Middle frontal gyrus (tissue), 1 donor: ENCODE results near the gene PPP4R4.
"Not testable (repeated sequence)": the region's sequence is repeated elsewhere in the genome, so short reads cannot be mapped to it uniquely, and the experiment has no call there.

Experiments used
- DNase-seq: peaks from one replicate; pipeline ENCODE4 v3.0.0-alpha.2; 2015; ENCODE audit warnings: low spot score; ENCODE audit errors: extremely low spot score

PPP4R4 gene

DNA sequence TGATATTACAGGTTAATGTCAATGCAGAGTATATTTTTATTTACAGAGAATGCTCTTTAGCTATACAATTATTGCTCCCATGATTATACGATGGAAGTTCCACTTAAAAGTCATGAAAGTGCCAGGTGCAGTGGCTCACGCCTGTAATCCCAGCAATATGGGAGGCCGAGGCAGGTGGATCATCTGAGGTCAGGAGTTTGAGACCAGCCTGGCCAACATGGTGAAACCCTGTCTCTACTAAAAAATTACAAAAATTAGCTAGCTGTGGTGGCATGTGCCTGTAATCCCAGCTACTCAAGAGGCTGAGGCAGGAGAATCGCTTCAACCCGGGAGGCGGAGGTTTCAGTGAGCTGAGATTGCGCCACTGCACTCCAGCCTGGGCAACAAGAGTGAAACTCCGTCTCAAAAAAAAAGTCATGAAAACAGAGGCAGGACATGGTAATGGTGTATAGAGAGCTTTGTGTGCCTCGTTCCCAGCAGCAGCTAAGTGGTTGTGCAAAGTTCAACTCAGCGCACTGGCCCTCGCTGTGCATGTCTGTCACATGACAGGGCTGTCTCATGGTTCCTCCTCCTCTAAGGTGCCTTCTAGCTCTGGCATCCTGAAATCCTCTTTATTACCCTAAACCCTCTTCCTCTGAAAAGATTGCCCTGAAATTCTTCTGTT, 102.9 kb downstream of the PPP4R4 start:
- not testable (repeated sequence) for DNase-seq

DNA sequence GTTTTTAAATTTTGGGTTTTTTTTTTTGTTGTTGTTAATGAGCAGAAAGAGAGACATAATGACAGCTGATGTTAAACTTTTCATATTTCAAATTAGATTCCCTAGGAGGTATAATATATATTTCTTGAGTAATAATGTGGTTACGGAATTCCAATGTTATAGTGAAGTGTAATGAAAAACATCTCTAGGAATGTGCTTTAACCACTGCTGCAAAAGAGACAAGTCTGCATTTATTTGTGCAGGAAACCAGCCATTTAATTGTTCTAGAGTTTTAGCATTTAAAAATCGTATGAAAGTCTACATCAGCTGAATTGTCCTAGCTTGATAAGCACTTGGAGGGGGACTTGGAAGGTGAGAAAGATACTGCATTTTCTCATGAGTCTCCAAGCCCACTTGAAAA, 104.6 kb downstream of the PPP4R4 start:
- DNase-seq: no peak

DNA sequence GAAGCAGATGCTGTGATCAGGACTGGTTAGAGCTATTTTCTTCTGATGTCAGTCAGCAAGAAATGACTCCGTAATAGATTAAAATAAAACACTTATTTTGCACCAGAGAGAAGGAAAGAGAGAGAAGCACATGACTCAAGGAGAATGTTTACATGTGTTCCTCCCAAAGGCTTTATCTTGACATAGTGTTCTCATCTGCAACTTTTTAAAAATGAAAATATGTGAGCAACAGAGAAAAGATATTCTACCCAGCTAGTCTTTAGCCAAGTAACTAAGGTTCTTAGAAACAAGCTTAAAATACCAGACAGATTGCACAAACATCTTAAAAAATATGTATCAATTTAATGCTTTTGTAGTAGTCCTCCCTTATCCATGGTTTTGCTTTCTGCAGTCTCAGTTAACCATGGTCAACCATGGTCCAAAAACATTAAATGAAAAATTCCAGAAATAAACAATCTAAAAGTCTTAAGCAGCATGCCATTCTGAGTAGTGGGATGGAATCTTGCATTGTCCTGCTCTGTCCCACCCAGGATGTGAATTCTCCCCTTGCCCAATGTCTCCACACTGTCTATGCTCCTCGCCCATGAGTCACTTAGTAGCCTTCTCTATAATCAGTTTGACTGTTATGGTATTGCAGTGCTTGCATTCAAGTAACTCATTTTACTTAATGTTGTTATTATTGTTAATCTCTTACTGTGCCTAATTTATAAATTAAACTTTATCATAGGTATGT, 109.0 kb downstream of the PPP4R4 start:
- DNase-seq: no peak

DNA sequence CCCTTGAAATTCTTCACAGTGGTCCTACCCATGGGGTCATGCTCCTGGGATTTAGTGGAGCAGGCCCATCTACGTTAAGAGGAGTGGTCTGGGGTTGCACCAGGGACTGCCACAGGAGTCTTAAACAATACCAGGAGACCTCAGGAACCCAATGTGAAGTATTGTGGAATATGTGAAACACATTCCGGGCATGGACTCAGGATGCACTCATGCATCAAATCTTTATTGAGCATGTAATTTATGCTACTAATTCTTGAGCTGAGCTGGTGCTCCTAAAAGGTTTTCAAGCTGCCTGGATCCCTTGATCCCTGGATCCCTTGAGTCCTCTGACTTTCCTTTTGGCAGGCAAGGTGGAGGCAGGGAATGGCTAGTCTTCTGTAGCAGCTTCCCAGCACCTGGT, 110.1 kb downstream of the PPP4R4 start:
- no peak for DNase-seq

DNA sequence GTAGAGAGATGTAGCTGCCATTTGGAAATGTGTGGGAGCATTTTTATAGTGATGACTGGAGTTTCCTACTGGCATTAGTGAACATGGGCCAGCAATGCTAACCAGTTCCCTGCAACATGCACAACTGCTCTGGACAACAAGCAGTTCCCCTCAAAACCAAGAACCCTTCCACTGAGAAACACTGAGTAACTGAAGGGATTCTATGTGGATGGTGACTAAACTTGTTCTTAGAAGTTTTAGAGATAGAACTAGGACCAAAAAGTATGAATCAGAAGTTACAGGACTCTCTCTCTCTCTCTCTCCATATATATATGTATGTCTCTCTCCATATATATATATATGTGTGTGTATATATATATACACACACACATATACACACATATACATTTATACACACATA, 111.0 kb downstream of the PPP4R4 start:
- DNase-seq: no peak

DNA sequence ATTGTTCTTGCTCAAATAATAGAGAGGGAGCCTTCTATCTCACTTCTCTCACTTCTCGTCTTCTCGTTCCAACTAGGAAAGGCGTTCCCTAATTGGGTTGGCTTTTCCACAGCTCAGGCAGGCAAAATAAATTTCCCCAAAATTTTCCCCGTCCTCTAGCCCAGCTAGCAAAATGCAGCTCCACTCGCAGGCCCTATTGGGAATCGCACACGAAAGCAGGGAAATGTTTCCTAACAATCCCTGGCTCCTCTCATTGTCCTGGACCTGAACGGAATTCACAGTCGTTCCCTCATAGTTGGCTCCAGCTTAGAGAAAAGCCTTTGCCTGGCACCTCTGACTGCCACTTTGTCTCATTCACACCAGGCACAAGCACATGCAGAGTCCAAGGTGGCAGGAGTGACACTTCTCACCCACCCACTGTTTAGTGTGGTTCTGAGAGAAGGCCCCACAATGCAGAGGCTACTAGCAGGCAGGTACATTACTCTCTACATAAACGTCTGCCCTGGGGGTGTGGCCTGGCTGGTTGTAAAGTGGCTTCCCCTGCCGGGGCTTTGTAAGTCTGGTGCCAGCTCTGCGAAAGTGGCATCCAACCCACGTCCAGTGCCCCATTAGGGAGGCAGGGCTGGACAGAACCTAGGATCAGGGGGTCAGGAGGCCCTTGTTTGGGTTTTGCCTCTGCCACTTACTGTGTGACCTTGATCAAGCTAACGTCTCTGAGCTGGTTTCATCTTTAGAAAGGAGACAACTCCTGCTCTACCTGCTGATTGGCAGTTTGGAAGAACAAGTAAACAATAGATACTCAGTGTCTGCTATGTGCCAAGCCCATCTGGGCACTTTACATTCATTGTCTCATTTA, 114.7 kb downstream of the PPP4R4 start:
- no peak for DNase-seq

DNA sequence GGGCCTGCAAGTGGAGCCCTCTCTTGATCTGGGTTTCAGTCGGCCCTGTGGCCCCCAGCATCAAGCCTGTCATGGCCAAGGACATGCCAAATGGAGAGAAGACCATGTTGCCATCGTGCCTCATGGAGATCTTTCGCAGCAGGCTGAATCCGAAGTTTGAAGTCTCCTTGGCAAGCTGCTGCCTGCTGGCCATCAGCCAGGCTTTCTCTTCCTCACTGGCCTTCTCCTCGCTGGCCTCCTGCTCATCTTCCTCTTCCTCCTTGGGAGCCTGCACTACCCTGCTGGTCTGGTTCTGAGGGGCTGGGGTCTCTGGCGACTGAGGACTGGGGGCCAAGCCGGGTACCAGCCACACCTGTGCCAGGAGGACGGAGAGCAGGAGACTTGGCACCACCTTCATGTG, 116.1 kb downstream of the PPP4R4 start:
- DNase-seq: no peak

DNA sequence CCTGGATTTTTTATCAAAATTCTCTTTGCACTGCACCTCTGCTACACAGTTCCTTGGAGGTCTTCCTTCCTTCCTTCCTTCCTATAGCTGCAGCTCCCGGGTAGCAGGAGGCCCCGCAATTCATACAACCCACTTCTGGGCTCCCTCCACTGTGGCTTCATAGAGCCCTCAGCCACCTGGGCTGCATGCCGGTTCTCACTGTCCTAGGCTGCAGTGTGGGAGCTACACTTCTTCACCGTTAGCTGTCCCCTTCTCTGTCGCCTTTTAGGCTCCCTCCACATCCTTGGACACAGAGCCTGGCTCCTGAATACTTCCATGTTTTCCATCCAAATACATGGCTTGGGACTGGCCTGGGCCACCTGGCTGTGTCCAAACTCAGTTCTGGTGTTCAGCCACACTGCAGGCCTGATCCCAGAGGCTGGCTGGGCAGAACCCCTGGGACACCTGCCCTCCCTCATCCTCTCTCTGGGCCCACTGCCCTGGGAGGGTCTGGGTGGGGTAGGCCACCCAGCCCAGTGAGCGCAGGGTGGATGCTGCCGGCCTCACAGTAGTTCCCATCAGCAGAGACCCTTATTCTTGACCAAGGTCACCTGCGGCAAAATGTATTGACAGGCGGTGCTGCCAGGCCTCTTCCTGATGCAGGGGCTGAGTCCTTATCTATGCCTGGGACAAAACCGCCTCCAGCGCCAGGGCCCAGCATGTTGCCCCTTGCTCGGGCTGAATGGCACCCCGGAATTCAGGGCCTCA, 117.2 kb downstream of the PPP4R4 start:
- no peak for DNase-seq

DNA sequence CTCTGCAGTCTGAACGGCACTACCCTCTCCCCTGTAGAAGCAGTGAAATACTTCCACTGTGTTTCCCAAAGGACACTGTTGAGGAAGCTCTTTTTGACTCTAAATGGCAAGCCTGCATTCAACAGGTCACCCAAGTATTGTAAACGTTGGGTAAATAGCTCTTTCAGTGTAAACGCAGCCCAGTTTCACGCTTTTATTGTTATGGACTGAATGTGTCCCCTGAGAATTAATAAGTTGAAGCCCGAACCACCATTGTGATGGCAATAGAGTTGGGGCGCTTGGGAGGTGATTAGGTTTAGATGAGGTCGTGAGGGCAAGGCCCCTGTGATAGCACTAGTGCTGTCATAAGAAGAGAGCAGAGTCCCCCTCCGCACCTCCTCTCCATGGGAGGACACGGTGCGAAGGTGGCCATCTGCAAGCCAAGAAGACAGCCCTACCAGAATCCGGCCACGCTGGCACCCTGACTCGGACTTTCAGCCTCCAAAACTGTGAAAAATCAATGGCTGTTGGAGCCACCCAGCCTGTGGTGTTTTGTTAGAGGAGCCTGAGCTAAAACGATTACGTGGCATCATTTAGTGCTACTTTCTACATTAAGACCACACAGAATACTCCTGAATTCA, 117.9 kb downstream of the PPP4R4 start:
- DNase-seq: no peak

DNA sequence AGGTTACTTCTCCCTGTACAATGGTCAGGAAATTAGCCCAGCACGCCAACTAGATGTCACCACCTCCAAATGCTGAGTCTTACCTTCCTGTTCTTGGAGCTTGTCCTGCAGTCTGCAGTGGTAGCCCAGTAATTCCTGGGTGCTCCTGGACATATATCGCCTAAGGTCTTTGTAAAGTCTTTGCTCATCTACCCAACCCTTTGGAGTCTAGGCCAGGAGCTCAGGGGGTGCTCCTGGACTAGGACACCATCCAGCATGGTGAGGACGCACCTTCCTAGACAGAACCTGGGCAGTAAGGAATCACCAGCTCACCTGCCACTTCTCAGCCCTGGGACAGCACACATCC, 118.4 kb downstream of the PPP4R4 start:
- no peak for DNase-seq

DNA sequence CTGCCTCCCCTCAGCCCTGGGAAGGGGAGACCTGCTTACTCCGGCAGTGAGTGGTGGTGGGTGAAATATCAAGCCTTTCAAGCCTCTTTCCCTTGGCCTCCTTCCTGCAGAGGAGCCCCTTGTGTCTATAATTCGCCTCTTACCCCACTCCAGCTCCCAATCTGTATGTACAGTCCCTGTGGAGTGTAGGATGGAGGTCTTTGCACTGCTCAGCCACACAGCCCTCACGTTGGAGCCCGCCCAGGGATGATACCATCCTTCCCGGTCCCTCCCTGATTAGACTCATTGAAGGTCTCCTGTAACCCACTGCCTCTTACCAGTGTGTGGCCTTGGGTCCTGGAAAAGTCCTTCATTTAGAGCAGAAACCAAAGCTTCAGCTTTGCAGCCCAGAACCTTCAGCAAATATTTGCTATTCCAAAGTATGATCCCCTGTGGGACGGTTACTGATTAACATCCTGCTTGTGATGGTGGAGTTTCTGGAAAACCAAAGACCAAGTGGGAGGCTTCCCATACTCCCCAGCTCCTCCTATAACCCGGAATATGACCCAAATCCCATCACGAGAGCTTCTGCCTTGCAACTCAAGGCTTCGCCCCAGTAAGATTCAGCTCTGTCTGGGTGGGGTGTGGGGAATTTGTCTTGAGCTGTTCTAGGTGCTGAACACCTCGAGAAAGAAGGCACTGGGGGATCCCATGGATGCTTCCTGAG, 118.9 kb downstream of the PPP4R4 start, which contains the start of gene SERPINA10:
Gene SERPINA10 (minus strand): TSS at position 397 of the 706 bp plus-strand sequence. CDS start 2,675 bp downstream, outside the sequence.
- DNase-seq: no peak

DNA sequence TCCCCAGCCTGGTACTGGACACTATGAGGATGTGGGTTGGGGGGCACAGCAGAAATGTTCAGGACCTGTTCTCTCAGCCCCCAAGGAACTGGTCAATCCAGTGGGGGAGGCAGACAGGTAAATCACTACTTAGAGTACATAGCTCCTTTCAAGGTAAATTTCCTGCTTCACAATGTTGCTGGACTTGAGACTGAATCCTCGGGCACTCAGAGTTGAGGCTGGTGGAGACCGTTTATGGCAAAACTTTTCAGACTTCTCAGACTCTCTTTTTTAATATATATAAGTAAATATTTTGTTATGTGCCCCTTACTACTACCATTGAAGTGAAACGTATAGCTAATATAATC, 119.4 kb downstream of the PPP4R4 start:
- no peak for DNase-seq

DNA sequence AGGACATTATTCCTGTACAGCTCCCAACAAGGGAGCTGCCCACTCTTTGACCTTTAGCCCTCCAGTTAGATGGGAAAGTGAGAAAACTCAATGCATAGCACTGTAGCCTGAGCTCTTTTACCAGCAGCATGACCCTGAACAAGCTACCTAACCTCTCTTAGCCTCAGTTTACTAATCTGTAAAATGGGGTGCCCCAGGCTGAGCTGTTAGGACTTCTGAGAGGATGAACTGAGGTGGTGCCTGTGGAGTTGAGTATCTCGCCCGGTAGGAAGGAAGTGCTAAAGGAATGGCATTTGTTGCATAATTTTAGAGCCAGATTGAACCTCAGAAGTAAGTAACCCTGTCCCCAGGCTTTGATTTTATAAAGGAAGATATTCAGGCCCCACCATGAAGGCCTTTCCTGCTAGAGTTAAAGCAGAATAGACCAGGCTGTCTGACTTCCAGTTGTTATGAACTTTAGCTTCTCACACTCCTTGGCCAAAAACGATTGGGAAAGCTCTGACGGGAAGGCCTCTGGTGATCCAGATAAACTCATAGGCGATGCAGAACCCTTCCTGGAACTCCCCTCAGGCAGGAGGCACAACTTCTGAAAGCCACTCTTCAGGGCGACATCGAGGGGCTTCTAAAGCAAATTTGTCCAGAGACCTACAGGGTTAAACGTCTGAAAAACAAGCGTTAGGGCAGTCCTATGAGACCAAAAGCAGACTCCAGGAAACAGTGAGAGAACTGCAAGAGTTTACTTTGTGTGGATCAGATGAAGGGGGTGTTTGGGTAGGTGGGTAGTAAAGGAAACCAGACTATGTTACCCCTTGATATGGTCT, 121.4 kb downstream of the PPP4R4 start:
- no peak for DNase-seq

DNA sequence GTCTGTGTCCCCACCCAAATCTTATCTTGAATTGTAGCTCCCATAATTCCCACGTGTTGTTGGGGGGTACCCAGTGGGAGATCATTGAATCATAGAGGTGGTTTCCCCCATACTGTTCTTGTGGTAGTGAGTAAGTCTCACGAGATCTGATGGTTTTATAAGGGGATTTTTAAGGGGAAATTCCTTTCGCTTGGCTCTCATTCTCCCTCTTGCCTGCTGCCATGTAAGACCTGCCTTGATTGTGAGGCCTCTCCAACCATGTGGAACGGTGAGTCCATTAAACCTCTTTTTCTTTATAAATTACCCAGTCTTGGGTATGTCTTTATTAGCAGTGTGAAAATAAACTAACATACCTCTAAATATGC, 122.0 kb downstream of the PPP4R4 start:
- not testable (repeated sequence) for DNase-seq

DNA sequence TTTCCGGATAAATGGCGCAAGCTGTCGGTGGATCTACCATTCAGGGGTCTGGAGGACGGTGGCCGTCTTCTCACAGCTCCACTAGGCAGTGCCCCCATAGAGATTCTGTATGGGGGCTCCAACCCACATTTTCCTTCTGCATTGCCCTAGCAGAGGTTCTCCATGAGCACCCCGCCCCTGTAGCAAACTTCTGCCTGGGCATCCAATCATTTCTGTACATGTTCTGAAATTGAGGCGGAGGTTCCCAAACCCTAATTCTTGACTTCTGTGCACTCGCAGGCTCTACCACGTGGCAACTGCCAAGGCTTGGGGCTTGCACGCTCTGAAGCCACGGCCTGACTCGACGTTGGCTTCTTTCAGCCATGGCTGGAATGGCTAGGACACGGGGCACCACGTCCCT, 124.0 kb downstream of the PPP4R4 start:
- no peak for DNase-seq

DNA sequence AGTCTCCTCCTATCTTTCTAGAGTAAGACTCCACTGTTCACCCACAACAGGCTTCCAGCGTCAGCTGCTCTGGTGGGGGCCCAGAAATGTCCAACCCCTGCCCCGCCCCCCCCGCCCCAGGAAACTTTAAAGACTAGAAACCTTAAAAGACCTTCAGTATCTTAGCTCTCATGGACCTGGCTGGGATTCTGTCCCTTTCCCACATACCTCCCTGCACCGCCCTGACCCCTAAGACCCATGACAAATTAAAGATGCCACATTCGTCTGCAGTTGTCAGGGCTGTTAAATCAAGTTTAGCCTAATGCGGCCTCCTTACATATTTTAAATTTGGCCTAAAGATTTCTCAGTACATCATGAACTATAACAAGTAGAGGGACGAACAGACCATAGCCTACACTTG, 129.0 kb downstream of the PPP4R4 start:
- no peak for DNase-seq

DNA sequence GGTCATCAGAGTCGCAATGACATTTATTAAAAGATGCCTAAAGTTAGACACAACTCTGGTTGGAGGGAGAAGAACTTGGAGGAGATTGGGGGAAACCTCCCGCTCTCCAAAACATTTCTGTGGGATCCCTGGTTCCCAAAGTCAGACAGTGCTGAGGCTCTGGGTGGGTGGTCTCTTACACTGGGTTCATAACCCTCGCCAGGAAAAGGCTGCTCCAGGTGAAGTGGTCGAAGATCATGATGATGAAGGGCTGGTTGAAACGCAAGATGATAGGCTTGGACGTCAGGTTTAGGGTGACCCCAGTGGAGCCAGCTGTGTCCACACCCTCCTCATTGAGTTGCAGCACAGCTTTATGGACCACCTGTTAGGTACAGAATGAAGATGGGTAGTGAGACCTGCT, 130.1 kb downstream of the PPP4R4 start:
- no peak for DNase-seq

DNA sequence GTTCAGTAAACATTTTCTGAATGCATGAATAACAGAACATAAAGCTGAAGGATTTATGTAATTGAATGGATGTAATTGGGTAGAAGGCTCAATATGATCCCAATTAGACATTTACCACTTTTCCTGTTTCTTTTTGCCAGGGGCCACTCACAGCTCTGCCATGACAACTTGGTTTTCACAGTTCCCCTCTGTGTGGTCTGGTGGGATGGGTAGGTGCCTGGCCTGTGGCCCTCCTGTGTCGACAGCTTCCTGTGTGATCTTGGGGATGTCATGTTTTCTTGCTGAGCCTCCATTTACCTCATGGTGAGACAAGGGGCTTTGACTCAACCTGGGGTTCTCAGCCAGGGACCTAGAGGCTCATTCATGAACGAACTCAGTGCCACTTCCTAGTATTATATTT, 131.5 kb downstream of the PPP4R4 start:
- DNase-seq: no peak

DNA sequence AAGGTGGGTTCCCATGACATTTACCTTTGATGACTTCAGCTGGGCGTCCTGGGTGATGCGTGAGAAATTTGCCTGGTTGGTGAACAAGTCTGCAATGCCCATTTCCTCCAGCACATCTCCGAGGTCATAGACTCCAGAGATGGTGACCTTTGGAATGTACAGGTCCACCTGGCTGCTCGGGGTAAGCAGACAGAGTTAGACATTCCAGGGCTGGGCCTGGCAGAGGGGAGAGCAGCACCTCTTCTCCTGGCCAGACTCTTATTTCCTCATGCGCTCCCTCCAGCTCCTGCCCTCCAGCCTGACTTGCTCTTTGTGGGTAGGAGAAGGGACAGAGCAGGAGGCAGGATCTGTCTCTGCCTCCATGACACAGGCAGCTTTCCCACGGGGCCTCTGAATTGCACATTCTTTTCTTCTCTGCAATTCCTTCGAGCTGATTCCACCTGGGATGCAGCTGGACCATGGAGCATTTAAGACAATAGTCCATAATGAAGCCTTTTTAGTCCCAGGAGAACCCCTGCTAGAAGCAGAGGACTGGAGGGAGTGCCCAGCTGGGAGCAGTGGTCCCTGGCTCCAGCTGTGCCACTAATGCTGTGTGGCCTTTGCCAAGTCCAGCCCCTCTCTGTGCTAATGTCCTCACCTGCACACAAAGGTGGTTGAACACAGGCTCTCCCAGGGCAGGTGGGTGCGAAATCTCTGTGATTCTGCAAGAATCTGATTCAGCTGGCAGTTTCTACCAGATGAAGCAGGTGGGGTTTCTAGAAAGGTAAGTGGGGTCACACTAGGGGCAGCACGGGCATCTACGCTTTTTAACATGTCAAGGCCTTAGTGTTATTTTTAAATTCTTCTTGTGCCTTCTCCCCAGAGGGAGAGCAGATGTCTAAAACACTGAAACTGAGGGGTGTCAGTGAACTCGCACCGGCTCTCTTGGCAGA, 132.2 kb downstream of the PPP4R4 start:
- no peak for DNase-seq
